Esophagus muscularis mucosa (tissue), 4 donors: ENCODE data around the gene BCL11B. TPM values are rescaled to one million over a fixed set of nuclear protein-coding genes. Genes with fewer than 3 reads are reported as not detected.

Source experiments
- DNase-seq: peaks from one replicate; pipeline ENCODE4 v3.0.0-alpha.2; 2017; ENCODE audit errors: extremely low spot score
- H3K27ac ChIP-seq, 4 donors: fragments of 200-600 bp; sonication (generic); replicated peaks in 1 of 4; 1 replicate in 3 of 4; 2 replicates in 1 of 4; pipeline ENCODE4 v1.5.1; 2016 to 2019; ENCODE audit warnings: mild to moderate bottlenecking in 1 of 4
- H3K27me3 ChIP-seq, 4 donors: fragments of 200-600 bp; sonication (generic); one replicate each; pipeline versions ENCODE4 v1.5.1 to v1.6.0; 2016 to 2019
- H3K36me3 ChIP-seq, 4 donors: fragments of 200-600 bp; sonication (generic); one replicate each; pipeline ENCODE4 v1.5.1; 2016 to 2019
- H3K4me1 ChIP-seq, 4 donors: fragments of 200-600 bp; sonication (generic); one replicate each; pipeline ENCODE4 v1.5.1; 2016 to 2019
- H3K4me3 ChIP-seq, 4 donors: fragments of 200-600 bp; sonication (generic); 1 replicate in 2 of 4; 2 replicates in 2 of 4; pipeline ENCODE4 v1.5.1; 2016 to 2019; ENCODE audit warnings: mild to moderate bottlenecking in 4 of 4, moderate library complexity in 1 of 4
- H3K9me3 ChIP-seq, 4 donors: fragments of 200-600 bp; sonication (generic); 1 replicate in 3 of 4; 2 replicates in 1 of 4; pipeline ENCODE4 v1.5.1; 2016 to 2019
- EP300 ChIP-seq: sonication (generic); formaldehyde crosslinking; IDR thresholded peaks from one replicate; pipeline ENCODE4 v1.6.1; 2017; ENCODE audit warnings: antibody characterized with exemption
- POLR2A ChIP-seq: fragments of 450-650 bp; IDR thresholded peaks from one replicate; pipeline ENCODE4 v1.6.1; 2017; ENCODE audit warnings: antibody characterized with exemption, moderate library complexity, mild to moderate bottlenecking, low read depth
- POLR2AphosphoS5 ChIP-seq, 2 donors: sonication (generic); formaldehyde crosslinking; IDR thresholded peaks; one replicate each; pipeline ENCODE4 v1.6.1; 2017; ENCODE audit warnings: antibody characterized with exemption in 2 of 2
- WGBS: methylation state at CpG from one replicate; pipeline ENCODE4 v1.1.5; 2018; 5-methylcytosine and 5-hydroxymethylcytosine counted together
- intact Hi-C: fragments of 100-400 bp; cut with DNase I; formaldehyde crosslinking; loops from one replicate; pipeline ENCODE4 v1.15.1; 2023
- total RNA-seq, 4 donors: library from RNA; depleted of rRNA; stranded (reverse); fragments of >200 nt; gene quantifications; one replicate each; pipeline versions ENCODE4 v1.1.0 to v1.2.1, GENCODE V29; 2016
- TF ChIP-seq, protein P1 (sequence below), 3 experiments: fragments of 200-600 bp in 2 of 3; fragments of 450-650 bp in 1 of 3; sonication (generic) in 2 of 3; IDR thresholded peaks; one replicate each; pipeline ENCODE4 v1.5.1; 2017 to 2019; ENCODE audit warnings: antibody characterized with exemption in 3 of 3, mild to moderate bottlenecking in 2 of 3, moderate library complexity in 1 of 3

BCL11B gene
- total RNA-seq, 4 donors from 2014 or later, result 0.34 to 0.65 (median 0.46) TPM

GRCh38 chr14:99258341-99258861, 13.6 kb downstream of the BCL11B start:
- 29% methylated on average over 8 of the region's 8 CpGs for WGBS
- Histone ChIP-seq H3K4me3 (no peak overlapping the region), H3K36me3 (no peaks in the 10 kb centered on the region), H3K27me3 (peaks cover 0 to 82% (median 4%) of the 10 kb centered on the region in 4 donors), H3K9me3 (no peaks in the 10 kb centered on the region), H3K27ac (no peak overlapping the region), H3K4me1 (no peaks in the 10 kb centered on the region)
- intact Hi-C loops, result no loop called here
- no peak for DNase-seq
- TF ChIP-seq, protein P1, sequence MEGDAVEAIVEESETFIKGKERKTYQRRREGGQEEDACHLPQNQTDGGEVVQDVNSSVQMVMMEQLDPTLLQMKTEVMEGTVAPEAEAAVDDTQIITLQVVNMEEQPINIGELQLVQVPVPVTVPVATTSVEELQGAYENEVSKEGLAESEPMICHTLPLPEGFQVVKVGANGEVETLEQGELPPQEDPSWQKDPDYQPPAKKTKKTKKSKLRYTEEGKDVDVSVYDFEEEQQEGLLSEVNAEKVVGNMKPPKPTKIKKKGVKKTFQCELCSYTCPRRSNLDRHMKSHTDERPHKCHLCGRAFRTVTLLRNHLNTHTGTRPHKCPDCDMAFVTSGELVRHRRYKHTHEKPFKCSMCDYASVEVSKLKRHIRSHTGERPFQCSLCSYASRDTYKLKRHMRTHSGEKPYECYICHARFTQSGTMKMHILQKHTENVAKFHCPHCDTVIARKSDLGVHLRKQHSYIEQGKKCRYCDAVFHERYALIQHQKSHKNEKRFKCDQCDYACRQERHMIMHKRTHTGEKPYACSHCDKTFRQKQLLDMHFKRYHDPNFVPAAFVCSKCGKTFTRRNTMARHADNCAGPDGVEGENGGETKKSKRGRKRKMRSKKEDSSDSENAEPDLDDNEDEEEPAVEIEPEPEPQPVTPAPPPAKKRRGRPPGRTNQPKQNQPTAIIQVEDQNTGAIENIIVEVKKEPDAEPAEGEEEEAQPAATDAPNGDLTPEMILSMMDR (IDR thresholded peaks at IDR 0.05), result no peak
- no peak for TF ChIP-seq POLR2AphosphoS5 (IDR thresholded peaks at IDR 0.05)
- no peak for TF ChIP-seq POLR2A
- TF ChIP-seq EP300, result no peak

- Histone ChIP-seq H3K4me1 (no peaks in the 10 kb centered on the region), H3K27ac (no peak overlapping the region), H3K36me3 (no peaks in the 10 kb centered on the region), H3K4me3 (no peak overlapping the region), H3K9me3 (no peaks in the 10 kb centered on the region), H3K27me3 (peaks cover 0 to 82% (median 3%) of the 10 kb centered on the region in 4 donors)
- TF ChIP-seq, protein P1 (IDR thresholded peaks at IDR 0.05), result no peak
- no peak for TF ChIP-seq POLR2A
- TF ChIP-seq EP300, result no peak
- no peak for TF ChIP-seq POLR2AphosphoS5 (IDR thresholded peaks at IDR 0.05)
- WGBS, result 75% methylated on average over 16 of the region's 16 CpGs
- no peak for DNase-seq
- intact Hi-C loops, result no loop called here
Observed at GRCh38 chr14:99257673-99258221, 14.2 kb downstream of the BCL11B start.

DNA sequence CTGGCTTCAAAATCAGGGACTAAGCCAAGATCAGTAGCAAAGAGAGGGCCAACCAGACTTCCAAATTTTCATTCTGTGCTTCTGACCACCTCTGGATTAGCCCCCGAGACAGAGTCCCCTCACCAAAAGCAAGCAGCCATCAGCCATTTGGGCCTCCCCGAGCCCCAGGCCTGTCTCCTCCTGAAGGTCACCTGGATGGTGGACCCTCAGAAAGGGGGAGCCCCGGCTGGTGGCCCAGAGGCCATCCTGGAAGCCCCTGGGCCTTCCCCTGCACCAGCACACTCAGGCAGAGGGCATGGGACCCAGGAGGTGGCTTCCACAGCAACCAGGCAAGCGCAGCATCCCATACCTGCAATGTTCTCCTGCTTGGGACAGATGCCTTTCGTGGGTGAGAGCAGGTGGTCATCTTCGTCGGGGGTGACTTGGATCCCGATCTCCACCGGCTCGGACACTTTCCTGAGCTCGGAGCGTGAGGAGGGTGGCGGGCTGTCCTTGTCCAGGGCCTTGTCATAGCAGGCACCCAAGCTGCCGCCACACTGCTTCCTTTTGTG, 14.8 kb downstream of the BCL11B start:
- no peak overlapping the region for H3K4me3 ChIP-seq
- DNase-seq, result no peak
- no peak for TF ChIP-seq EP300
- no peak for TF ChIP-seq POLR2A
- TF ChIP-seq POLR2AphosphoS5 (IDR thresholded peaks at IDR 0.05), result no peak
- TF ChIP-seq, protein P1 (IDR thresholded peaks at IDR 0.05), result no peak
- no peaks in the 10 kb centered on the region for H3K4me1 ChIP-seq
- no peaks in the 10 kb centered on the region for H3K36me3 ChIP-seq
- intact Hi-C loops, result no loop called here
- no peak overlapping the region for H3K27ac ChIP-seq
- H3K27me3 ChIP-seq, result peaks cover 0 to 82% (median 3%) of the 10 kb centered on the region in 4 donors
- H3K9me3 ChIP-seq, result no peaks in the 10 kb centered on the region
- 97% methylated on average over 6 of the region's 14 CpGs for WGBS

DNA sequence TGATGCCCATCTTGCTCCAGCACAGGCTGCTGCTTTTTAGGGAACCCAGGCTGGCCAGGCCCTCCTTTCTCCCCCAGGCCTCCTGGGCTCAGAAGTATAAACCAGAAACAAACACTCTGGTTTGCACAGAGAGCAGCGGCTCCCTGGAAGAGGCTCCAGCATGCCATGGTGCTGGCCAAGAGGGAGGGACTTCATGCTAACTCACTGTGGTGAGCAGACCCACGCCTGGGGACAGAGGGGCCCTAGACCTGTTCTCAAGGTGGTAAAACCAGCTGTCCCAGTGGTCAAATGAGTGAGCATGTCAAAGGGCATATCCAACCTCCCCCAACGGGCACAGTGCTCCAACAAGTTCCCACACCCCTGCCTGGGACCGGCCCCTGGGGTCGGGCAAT, 15.5 kb downstream of the BCL11B start:
- DNase-seq, result no peak
- Histone ChIP-seq H3K4me3 (no peak overlapping the region), H3K9me3 (no peaks in the 10 kb centered on the region), H3K27ac (no peak overlapping the region), H3K36me3 (no peaks in the 10 kb centered on the region), H3K27me3 (peaks cover 0 to 80% (median 3%) of the 10 kb centered on the region in 4 donors), H3K4me1 (no peaks in the 10 kb centered on the region)
- WGBS, result no CpG with 5 or more reads among the region's 5 CpGs
- intact Hi-C loops, result no loop called here
- TF ChIP-seq EP300, result no peak
- TF ChIP-seq POLR2AphosphoS5 (IDR thresholded peaks at IDR 0.05), result no peak
- TF ChIP-seq, protein P1 (IDR thresholded peaks at IDR 0.05), result no peak
- TF ChIP-seq POLR2A, result no peak
